ENCODE data around the gene PALD1. TPM values are rescaled to one million over a fixed set of nuclear protein-coding genes. Genes with fewer than 3 reads are reported as not detected.

The PALD1 gene
- polyA plus RNA-seq, 1 of the 3 experiments (the other 2 are of a cell fraction) = 0.16 TPM

DNA sequence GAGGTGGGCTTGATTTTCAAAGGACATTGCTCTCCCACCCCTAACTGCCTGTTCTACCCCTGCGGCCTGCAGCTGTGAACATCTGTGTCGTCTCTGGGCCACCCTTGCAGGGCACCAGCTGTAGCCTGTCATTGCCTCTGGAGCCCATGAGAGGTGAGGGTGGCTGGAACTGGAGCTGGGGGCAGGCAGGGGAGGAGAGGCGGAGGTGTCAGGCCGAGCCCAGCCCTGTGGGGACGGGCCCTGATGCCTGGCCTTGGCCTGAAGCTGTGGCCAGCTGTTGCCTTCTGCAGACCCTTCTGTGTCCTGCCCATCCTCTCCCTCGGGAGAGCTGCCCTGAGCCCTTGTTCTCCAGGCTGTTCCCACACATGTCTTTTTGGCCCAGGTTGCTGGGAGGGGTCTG is 44.5 kb downstream of the PALD1 start (continued):
- no peak for TF ChIP-seq RXRA (IDR thresholded peaks at IDR 0.05; ENCODE audit: borderline replicate concordance, low read depth)
- TF ChIP-seq SIN3A (IDR thresholded peaks at IDR 0.05; ENCODE audit: borderline replicate concordance, low read depth, low read length) = no peak
- no peak for TF ChIP-seq TCF12 (IDR thresholded peaks at IDR 0.05)
- no peak for TF ChIP-seq EZH2phosphoT487 (IDR thresholded peaks at IDR 0.05; ENCODE audit: borderline replicate concordance, low read depth)
- no peak for TF ChIP-seq FOSL2 (IDR thresholded peaks at IDR 0.05; ENCODE audit: borderline replicate concordance, low read depth)
- no peak for TF ChIP-seq FOXJ3 (CRISPR knock-in tag; IDR thresholded peaks at IDR 0.05)
- TF ChIP-seq MEF2A (IDR thresholded peaks at IDR 0.05; ENCODE audit: borderline replicate concordance, low read depth) = no peak
- TF ChIP-seq POLR2AphosphoS5 (IDR thresholded peaks at IDR 0.05; ENCODE audit: low read depth, low read length) = no peak
- no peak for TF ChIP-seq GATA2 (CRISPR knock-in tag; IDR thresholded peaks at IDR 0.05)
- TF ChIP-seq ELF1 (IDR thresholded peaks at IDR 0.05) = no peak
- no peak for TF ChIP-seq NFIC (IDR thresholded peaks at IDR 0.05; ENCODE audit: borderline replicate concordance)
- no peak for TF ChIP-seq MXI1 (IDR thresholded peaks at IDR 0.05; ENCODE audit: low read depth, low read length)
- no peak for TF ChIP-seq FOXM1 (IDR thresholded peaks at IDR 0.05; ENCODE audit: low read depth)

DNA sequence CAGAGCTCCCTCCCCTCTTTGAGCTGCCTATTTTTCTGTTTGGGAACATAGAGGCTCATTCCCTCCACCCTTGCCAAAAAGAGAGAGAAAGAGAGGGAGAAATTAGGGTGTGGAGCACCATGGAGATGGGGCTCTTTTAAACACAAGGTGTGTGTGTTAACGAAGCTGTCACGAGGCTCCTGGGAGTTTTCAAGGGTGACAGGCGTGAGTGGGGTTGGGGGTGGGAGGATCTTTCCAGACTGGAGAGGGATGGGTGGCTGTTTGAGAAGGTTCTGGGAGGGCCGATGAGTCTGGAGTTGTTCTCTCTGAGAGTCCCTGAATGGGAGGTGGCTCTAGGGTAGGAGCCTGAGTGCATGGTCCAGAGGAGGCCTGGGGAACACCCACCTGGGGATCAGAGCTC is 45.0 kb downstream of the PALD1 start:
- Histone ChIP-seq H3K4me2 (no peak overlapping the region), H2AFZ (ENCODE audit: low read depth) (no peak overlapping the region), H3K4me3 (ENCODE audit: low read depth in 2 of 2, low read length in 1 of 2) (no peak overlapping the region), H3K9ac (no peak overlapping the region), H3K79me2 (ENCODE audit: insufficient read depth) (no peaks in the 10 kb centered on the region), H3K9me2 (no peaks in the 10 kb centered on the region), H3K36me3 (replicated peaks in 1 of 2; ENCODE audit: control insufficient read depth in 1 of 2, insufficient read depth in 2 of 2, low read length in 1 of 2) (no peaks in the 10 kb centered on the region), H3F3A (replicated peaks; ENCODE audit: insufficient read depth) (no peaks in the 10 kb centered on the region), H4K20me1 (ENCODE audit: insufficient read depth) (no peaks in the 10 kb centered on the region), H3K27me3 (ENCODE audit: insufficient read depth) (no peaks in the 10 kb centered on the region), H3K27ac (ENCODE audit: low read depth in 2 of 2, low read length in 1 of 2) (no peak overlapping the region), H3K4me1 (ENCODE audit: control insufficient read depth in 1 of 2, insufficient read depth in 2 of 2, low read depth in 1 of 2, low read length in 1 of 2) (peaks cover 0 to 3% of the 10 kb centered on the region in 2 experiments; a peak in 1 of 4 replicates), H3K9me3 (no peaks in the 10 kb centered on the region)
- ChIA-PET POLR2A (interaction anchor here (1.0 kb wide), 1 partner anchor 11 kb away, joined by 3 read pairs; no protein-coding TSS in a partner anchor), CTCF (interaction anchor here (1.2 to 5.7 kb wide), 3 partner anchors 13 to 62 kb away, joined by 4 to 30 read pairs (median 4); no protein-coding TSS in a partner anchor)
- no peak for DNase-seq
- TF ChIP-seq EZH2phosphoT487 (IDR thresholded peaks at IDR 0.05; ENCODE audit: borderline replicate concordance, low read depth) (no peak), SIN3A (IDR thresholded peaks at IDR 0.05; ENCODE audit: borderline replicate concordance, low read depth, low read length) (no peak), NRF1 (IDR thresholded peaks at IDR 0.05; ENCODE audit: low read depth, low read length) (no peak), JUND (IDR thresholded peaks at IDR 0.05) (no peak), RCOR1 (IDR thresholded peaks at IDR 0.05; ENCODE audit: low read length) (no peak), TCF12 (IDR thresholded peaks at IDR 0.05) (no peak), ELF1 (IDR thresholded peaks at IDR 0.05) (no peak), MXI1 (IDR thresholded peaks at IDR 0.05; ENCODE audit: low read depth, low read length) (no peak), FOSL2 (IDR thresholded peaks at IDR 0.05; ENCODE audit: borderline replicate concordance, low read depth) (no peak), YY1 (IDR thresholded peaks at IDR 0.05; ENCODE audit: low read depth) (no peak), RAD21 (IDR thresholded peaks at IDR 0.05; ENCODE audit: low read length) (no peak), FOXJ3 (CRISPR knock-in tag; IDR thresholded peaks at IDR 0.05) (no peak), CHD2 (IDR thresholded peaks at IDR 0.05; ENCODE audit: low read length, partially characterized antibody) (no peak)
- TF ChIP-seq, protein P1, sequence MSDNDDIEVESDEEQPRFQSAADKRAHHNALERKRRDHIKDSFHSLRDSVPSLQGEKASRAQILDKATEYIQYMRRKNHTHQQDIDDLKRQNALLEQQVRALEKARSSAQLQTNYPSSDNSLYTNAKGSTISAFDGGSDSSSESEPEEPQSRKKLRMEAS (IDR thresholded peaks at IDR 0.05; ENCODE audit: low read depth) = no peak
- TF ChIP-seq, protein P2, sequence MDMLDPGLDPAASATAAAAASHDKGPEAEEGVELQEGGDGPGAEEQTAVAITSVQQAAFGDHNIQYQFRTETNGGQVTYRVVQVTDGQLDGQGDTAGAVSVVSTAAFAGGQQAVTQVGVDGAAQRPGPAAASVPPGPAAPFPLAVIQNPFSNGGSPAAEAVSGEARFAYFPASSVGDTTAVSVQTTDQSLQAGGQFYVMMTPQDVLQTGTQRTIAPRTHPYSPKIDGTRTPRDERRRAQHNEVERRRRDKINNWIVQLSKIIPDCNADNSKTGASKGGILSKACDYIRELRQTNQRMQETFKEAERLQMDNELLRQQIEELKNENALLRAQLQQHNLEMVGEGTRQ (IDR thresholded peaks at IDR 0.05; ENCODE audit: borderline replicate concordance, low read depth, low read length) = no peak
- TF ChIP-seq, protein P3, sequence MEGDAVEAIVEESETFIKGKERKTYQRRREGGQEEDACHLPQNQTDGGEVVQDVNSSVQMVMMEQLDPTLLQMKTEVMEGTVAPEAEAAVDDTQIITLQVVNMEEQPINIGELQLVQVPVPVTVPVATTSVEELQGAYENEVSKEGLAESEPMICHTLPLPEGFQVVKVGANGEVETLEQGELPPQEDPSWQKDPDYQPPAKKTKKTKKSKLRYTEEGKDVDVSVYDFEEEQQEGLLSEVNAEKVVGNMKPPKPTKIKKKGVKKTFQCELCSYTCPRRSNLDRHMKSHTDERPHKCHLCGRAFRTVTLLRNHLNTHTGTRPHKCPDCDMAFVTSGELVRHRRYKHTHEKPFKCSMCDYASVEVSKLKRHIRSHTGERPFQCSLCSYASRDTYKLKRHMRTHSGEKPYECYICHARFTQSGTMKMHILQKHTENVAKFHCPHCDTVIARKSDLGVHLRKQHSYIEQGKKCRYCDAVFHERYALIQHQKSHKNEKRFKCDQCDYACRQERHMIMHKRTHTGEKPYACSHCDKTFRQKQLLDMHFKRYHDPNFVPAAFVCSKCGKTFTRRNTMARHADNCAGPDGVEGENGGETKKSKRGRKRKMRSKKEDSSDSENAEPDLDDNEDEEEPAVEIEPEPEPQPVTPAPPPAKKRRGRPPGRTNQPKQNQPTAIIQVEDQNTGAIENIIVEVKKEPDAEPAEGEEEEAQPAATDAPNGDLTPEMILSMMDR (IDR thresholded peaks at IDR 0.05) = no peak
- 82% methylated on average over 4 of the region's 4 CpGs for WGBS (ENCODE audit: low lambda C conversion rate)

All from SK-N-SH (cell line).